H9 (cell line): Measurements from ENCODE around the gene FLT1. TPM values are rescaled to one million over a fixed set of nuclear protein-coding genes. Genes with fewer than 3 reads are reported as not detected.
A peak's percentile ranks its signal among the peaks of the same experiment; 100 is the strongest.

Experiments
- DNase-seq: peaks from one replicate; pipeline ENCODE4 v3.0.0-alpha.2; 2017
- H2AFZ ChIP-seq: one replicate; pipeline ENCODE4 v1.6.1; 2013; ENCODE audit warnings: mild to moderate bottlenecking, low read length, control low read depth, moderate library complexity
- H2AK5ac ChIP-seq: 2 replicates; pipeline ENCODE4 v1.6.1; 2013; ENCODE audit warnings: low read length, control low read depth, mixed read lengths; ENCODE audit not compliant: insufficient read length
- H2BK120ac ChIP-seq: one replicate; pipeline ENCODE4 v1.6.1; 2013; ENCODE audit warnings: low read depth, mild to moderate bottlenecking, low read length, control low read depth, inconsistent platforms; ENCODE audit not compliant: poor library complexity, severe bottlenecking
- H2BK12ac ChIP-seq: 2 replicates; pipeline ENCODE4 v1.6.1; 2013; ENCODE audit warnings: low read length, control low read depth, mixed read lengths, low read depth; ENCODE audit not compliant: insufficient read length
- H2BK15ac ChIP-seq: 2 replicates; pipeline ENCODE4 v1.6.1; 2013; ENCODE audit warnings: low read depth, low read length, control low read depth
- H2BK20ac ChIP-seq: one replicate; pipeline ENCODE4 v1.6.1; 2013; ENCODE audit warnings: low read depth, mild to moderate bottlenecking, low read length, control low read depth, inconsistent platforms; ENCODE audit not compliant: poor library complexity, severe bottlenecking
- H2BK5ac ChIP-seq: 2 replicates; pipeline ENCODE4 v1.6.1; 2013; ENCODE audit warnings: low read length, control low read depth, mixed read lengths; ENCODE audit not compliant: insufficient read length
- H3K14ac ChIP-seq: 2 replicates; pipeline ENCODE4 v1.6.1; 2013; ENCODE audit warnings: low read length, control low read depth; ENCODE audit not compliant: insufficient read depth
- H3K18ac ChIP-seq: 2 replicates; pipeline ENCODE4 v1.6.1; 2013; ENCODE audit warnings: low read depth, mild to moderate bottlenecking, mixed read lengths, low read length, control low read depth; ENCODE audit not compliant: insufficient read length
- H3K23ac ChIP-seq: 2 replicates; pipeline ENCODE4 v1.6.1; 2013; ENCODE audit warnings: low read length, control low read depth, mixed read lengths, low read depth; ENCODE audit not compliant: insufficient read length
- H3K23me2 ChIP-seq: 2 replicates; pipeline ENCODE4 v1.6.1; 2013; ENCODE audit warnings: low read depth, mild to moderate bottlenecking, mixed read lengths, low read length, control low read depth; ENCODE audit not compliant: insufficient read length, poor library complexity, severe bottlenecking
- H3K27ac ChIP-seq: 2 replicates; pipeline ENCODE4 v1.5.1; 2013; ENCODE audit warnings: low read length, control low read depth, mixed read lengths, low read depth; ENCODE audit not compliant: insufficient read length
- H3K27me3 ChIP-seq: 2 replicates; pipeline ENCODE4 v1.6.1; 2013; ENCODE audit warnings: low read length, control low read depth, inconsistent platforms; ENCODE audit not compliant: insufficient read depth
- H3K4ac ChIP-seq: 2 replicates; pipeline ENCODE4 v1.6.1; 2013; ENCODE audit warnings: low read depth, mild to moderate bottlenecking, control low read depth, inconsistent platforms, low read length, moderate library complexity
- H3K4me1 ChIP-seq: 2 replicates; pipeline ENCODE4 v1.6.1; 2013; ENCODE audit warnings: low read length, control low read depth, inconsistent platforms; ENCODE audit not compliant: insufficient read depth
- H3K4me2 ChIP-seq: 2 replicates; pipeline ENCODE4 v1.6.1; 2013; ENCODE audit warnings: low read length, control low read depth, mixed read lengths; ENCODE audit not compliant: insufficient read length, insufficient read depth
- H3K56ac ChIP-seq: 2 replicates; pipeline ENCODE4 v1.6.1; 2013; ENCODE audit warnings: low read depth, mild to moderate bottlenecking, mixed read lengths, low read length, control low read depth; ENCODE audit not compliant: insufficient read length
- H3K79me1 ChIP-seq: 2 replicates; pipeline ENCODE4 v1.6.1; 2013; ENCODE audit warnings: low read depth, mild to moderate bottlenecking, moderate library complexity, low read length, control low read depth, inconsistent platforms; ENCODE audit not compliant: insufficient read depth, poor library complexity, severe bottlenecking
- H3K79me2 ChIP-seq: 2 replicates; pipeline ENCODE4 v1.6.1; 2013; ENCODE audit warnings: low read length, control low read depth, inconsistent platforms; ENCODE audit not compliant: insufficient read depth
- H3K9ac ChIP-seq: 2 replicates; pipeline ENCODE4 v1.6.1; 2013; ENCODE audit warnings: low read length, control low read depth, mixed read lengths; ENCODE audit not compliant: insufficient read length; ENCODE audit errors: extremely low read depth
- H3K9me3 ChIP-seq: one replicate; pipeline ENCODE4 v1.6.1; 2013; ENCODE audit warnings: low read depth, low read length, inconsistent platforms; ENCODE audit not compliant: control insufficient read depth
- H3T11ph ChIP-seq: one replicate; pipeline ENCODE4 v1.6.1; 2013; ENCODE audit warnings: mild to moderate bottlenecking, low read length, control low read depth, inconsistent platforms
- H4K20me1 ChIP-seq: one replicate; pipeline ENCODE4 v1.6.1; 2013; ENCODE audit not compliant: control insufficient read depth, insufficient read length, insufficient read depth
- H4K5ac ChIP-seq: 2 replicates; pipeline ENCODE4 v1.6.1; 2013; ENCODE audit warnings: low read depth, mild to moderate bottlenecking, mixed read lengths, low read length, control low read depth; ENCODE audit not compliant: insufficient read length
- H4K8ac ChIP-seq: replicated peaks from 2 replicates; pipeline ENCODE4 v1.6.1; 2013; ENCODE audit warnings: low read length, control low read depth, mixed read lengths, low read depth; ENCODE audit not compliant: insufficient read length
- H4K91ac ChIP-seq: 2 replicates; pipeline ENCODE4 v1.6.1; 2013; ENCODE audit warnings: low read depth, mild to moderate bottlenecking, moderate library complexity, mixed read lengths, low read length, control low read depth; ENCODE audit not compliant: insufficient read length
- H3K27ac Mint-ChIP-seq, 3 experiments: 2 replicates in 2 of 3; 3 replicates in 1 of 3; pipeline ENCODE4 v1.8.0; 2020 to 2021; ENCODE audit warnings: mixed read lengths in 3 of 3, mild to moderate bottlenecking in 1 of 3, moderate library complexity in 1 of 3
- H3K27me3 Mint-ChIP-seq: 2 replicates; pipeline ENCODE4 v1.8.0; 2021; ENCODE audit warnings: low read depth, mild to moderate bottlenecking, moderate library complexity, mixed read lengths
- H3K36me3 Mint-ChIP-seq, 3 experiments: 2 replicates in 2 of 3; 3 replicates in 1 of 3; pipeline ENCODE4 v1.8.0; 2020 to 2021; ENCODE audit warnings: low read depth in 3 of 3, mixed read lengths in 3 of 3; ENCODE audit not compliant: insufficient read depth in 1 of 3
- H3K4me1 Mint-ChIP-seq, 2 experiments: 2 replicates each; pipeline ENCODE4 v1.8.0; 2020; ENCODE audit warnings: mixed read lengths in 2 of 2
- H3K4me3 Mint-ChIP-seq, 2 experiments: 2 replicates in 1 of 2; 3 replicates in 1 of 2; pipeline ENCODE4 v1.8.0; 2020 to 2021; ENCODE audit warnings: mild to moderate bottlenecking in 2 of 2, mixed read lengths in 2 of 2, moderate library complexity in 1 of 2
- H3K9me3 Mint-ChIP-seq, 2 experiments: 2 replicates in 1 of 2; 3 replicates in 1 of 2; pipeline ENCODE4 v1.8.0; 2020; ENCODE audit warnings: mild to moderate bottlenecking in 2 of 2, mixed read lengths in 2 of 2, moderate library complexity in 1 of 2
- WGBS: extraction: QIAGEN DNeasy Blood & Tissue Kit; methylation state at CpG from one replicate; pipeline ENCODE4 v1.1.7; 2013; ENCODE audit warnings: missing lambda C conversion rate, low lambda C conversion rate, mixed read lengths; ENCODE audit not compliant: insufficient read length; ENCODE audit errors: extremely low coverage; 5-methylcytosine and 5-hydroxymethylcytosine counted together
- total RNA-seq: library from RNA; stranded (reverse); gene quantifications from 2 replicates; pipeline ENCODE4 v1.2.1, GENCODE V29; 2021
- TF ChIP-seq, protein P1 (sequence below): fragments of 200-600 bp; sonication (generic); conservative IDR thresholded peaks from 3 replicates; pipeline ENCODE4 v1.8.0; 2021; ENCODE audit warnings: antibody characterized with exemption, mild to moderate bottlenecking

FLT1 gene
- total RNA-seq, 1 experiment from 2014 or later = 84.1 TPM

DNA sequence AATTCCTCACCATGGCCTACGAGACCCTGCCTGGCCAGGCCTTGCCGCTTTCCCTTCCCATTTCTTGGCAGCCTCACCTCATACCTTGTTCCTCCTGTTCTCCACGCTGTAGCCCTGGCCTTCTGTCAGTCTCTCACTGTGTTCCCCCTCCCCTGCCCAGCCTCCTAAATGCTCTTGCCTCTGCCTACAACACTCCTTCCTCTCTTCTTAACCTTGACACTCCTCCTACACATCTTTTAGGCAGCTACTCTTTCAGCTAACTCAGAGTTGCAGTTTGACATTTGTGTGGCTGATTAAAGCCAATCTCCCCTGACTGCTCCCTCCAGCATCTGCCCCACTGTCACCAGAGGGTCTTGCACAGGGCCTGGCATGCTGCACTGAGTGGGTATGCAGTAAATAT lies 150.8 kb downstream of the FLT1 start:
- H3K36me3 Mint-ChIP-seq = peaks cover 11 to 23% (median 21%) of the 10 kb centered on the region in 3 experiments; a peak in 6 of 7 replicates

More for the DNA sequence above, 150.8 kb downstream of the FLT1 start:
- Histone ChIP-seq H3K27me3 (no peaks in the 10 kb centered on the region), H4K20me1 (no peaks in the 10 kb centered on the region), H3K27ac (no peak overlapping the region), H2AFZ (no peak overlapping the region), H4K8ac (no peak overlapping the region), H3K23ac (no peak overlapping the region), H3K79me1 (no peaks in the 10 kb centered on the region), H2BK120ac (no peak overlapping the region), H4K5ac (peak overlapping the region; percentile 43), H2BK15ac (no peak overlapping the region), H3K14ac (no peak overlapping the region), H3K4me1 (no peaks in the 10 kb centered on the region), H3K9ac (no peak overlapping the region), H3K18ac (no peak overlapping the region), H2BK20ac (no peak overlapping the region), H2BK12ac (no peak overlapping the region), H3K56ac (no peak overlapping the region), H3K79me2 (no peaks in the 10 kb centered on the region), H3T11ph (no peak overlapping the region), H3K9me3 (no peaks in the 10 kb centered on the region), H3K4me2 (no peak overlapping the region), H4K91ac (peak overlapping the region; percentile 19), H3K4ac (no peak overlapping the region), H2BK5ac (no peak overlapping the region), H3K23me2 (no peaks in the 10 kb centered on the region), H2AK5ac (no peak overlapping the region)
- H3K27me3 Mint-ChIP-seq = no peaks in the 10 kb centered on the region
- DNase-seq = no peak
- no peak overlapping the region for H3K4me3 Mint-ChIP-seq
- TF ChIP-seq, protein P1, sequence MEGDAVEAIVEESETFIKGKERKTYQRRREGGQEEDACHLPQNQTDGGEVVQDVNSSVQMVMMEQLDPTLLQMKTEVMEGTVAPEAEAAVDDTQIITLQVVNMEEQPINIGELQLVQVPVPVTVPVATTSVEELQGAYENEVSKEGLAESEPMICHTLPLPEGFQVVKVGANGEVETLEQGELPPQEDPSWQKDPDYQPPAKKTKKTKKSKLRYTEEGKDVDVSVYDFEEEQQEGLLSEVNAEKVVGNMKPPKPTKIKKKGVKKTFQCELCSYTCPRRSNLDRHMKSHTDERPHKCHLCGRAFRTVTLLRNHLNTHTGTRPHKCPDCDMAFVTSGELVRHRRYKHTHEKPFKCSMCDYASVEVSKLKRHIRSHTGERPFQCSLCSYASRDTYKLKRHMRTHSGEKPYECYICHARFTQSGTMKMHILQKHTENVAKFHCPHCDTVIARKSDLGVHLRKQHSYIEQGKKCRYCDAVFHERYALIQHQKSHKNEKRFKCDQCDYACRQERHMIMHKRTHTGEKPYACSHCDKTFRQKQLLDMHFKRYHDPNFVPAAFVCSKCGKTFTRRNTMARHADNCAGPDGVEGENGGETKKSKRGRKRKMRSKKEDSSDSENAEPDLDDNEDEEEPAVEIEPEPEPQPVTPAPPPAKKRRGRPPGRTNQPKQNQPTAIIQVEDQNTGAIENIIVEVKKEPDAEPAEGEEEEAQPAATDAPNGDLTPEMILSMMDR = no peak
- H3K4me1 Mint-ChIP-seq = peaks cover 11 to 16% of the 10 kb centered on the region in 2 experiments
- H3K27ac Mint-ChIP-seq = peak overlapping the region in 2 of 3 experiments; percentile 21 to 63; a peak in 2 of 7 replicates
- H3K9me3 Mint-ChIP-seq = no peaks in the 10 kb centered on the region
- no CpG with 5 or more reads among the region's 3 CpGs for WGBS
